HG03521 (cell line): ENCODE measurements around the gene AMIGO2.

ENCODE experiments used
- ATAC-seq: cut with Tn5 transposase; IDR thresholded peaks from one replicate; pipeline ENCODE4 v1.9.1; 2021; ENCODE audit warnings: mild to moderate bottlenecking, moderate library complexity; ENCODE audit not compliant: unreplicated experiment

The AMIGO2 gene

GRCh38 chr12:47099610-47100009 lies 19.9 kb upstream of the AMIGO2 start:
- ATAC-seq: no peak

- no peak for ATAC-seq
These were observed 18.3 kb upstream of the AMIGO2 start for GRCh38 chr12:47098099-47098498.

- ATAC-seq: no peak
These were observed 17.6 kb upstream of the AMIGO2 start for GRCh38 chr12:47097276-47097896.

- ATAC-seq: no peak
These were observed 15.9 kb upstream of the AMIGO2 start for GRCh38 chr12:47095446-47096236.

GRCh38 chr12:47094804-47095203 lies 15.0 kb upstream of the AMIGO2 start:
- no peak for ATAC-seq

- ATAC-seq: no peak
These were observed 11.2 kb upstream of the AMIGO2 start for GRCh38 chr12:47091009-47091408.

- no peak for ATAC-seq
These were observed 8.5 kb upstream of the AMIGO2 start for GRCh38 chr12:47088021-47088944.

- no peak for ATAC-seq
These were observed 7.4 kb upstream of the AMIGO2 start for GRCh38 chr12:47087088-47087688.

GRCh38 chr12:47085815-47086252 lies 6.1 kb upstream of the AMIGO2 start:
- no peak for ATAC-seq

- ATAC-seq: no peak
These were observed 4.4 kb upstream of the AMIGO2 start for GRCh38 chr12:47084172-47084571.

GRCh38 chr12:47082796-47083621 lies 3.2 kb upstream of the AMIGO2 start:
- no peak for ATAC-seq

- ATAC-seq: no peak
These were observed 2.5 kb upstream of the AMIGO2 start for GRCh38 chr12:47082283-47082682.

GRCh38 chr12:47080725-47081502 lies 1.2 kb upstream of the AMIGO2 start:
- ATAC-seq: no peak

GRCh38 chr12:47079981-47080724 lies 394 bp upstream of the AMIGO2 start:
- ATAC-seq: no peak

- ATAC-seq: no peak
These were observed 859 bp downstream of the AMIGO2 start for GRCh38 chr12:47078733-47079467.

GRCh38 chr12:47078086-47078395 lies 1.7 kb downstream of the AMIGO2 start:
- ATAC-seq: no peak

GRCh38 chr12:47077206-47078085 lies 2.3 kb downstream of the AMIGO2 start:
- ATAC-seq: no peak
